Measurements from ENCODE around the gene NR4A1. TPM values are rescaled to one million over a fixed set of nuclear protein-coding genes. Genes with fewer than 3 reads are reported as not detected.

NR4A1 gene
- total and polyA plus RNA-seq, 7 donors: 17.5 to 92.8 (median 50.2) TPM

DNA sequence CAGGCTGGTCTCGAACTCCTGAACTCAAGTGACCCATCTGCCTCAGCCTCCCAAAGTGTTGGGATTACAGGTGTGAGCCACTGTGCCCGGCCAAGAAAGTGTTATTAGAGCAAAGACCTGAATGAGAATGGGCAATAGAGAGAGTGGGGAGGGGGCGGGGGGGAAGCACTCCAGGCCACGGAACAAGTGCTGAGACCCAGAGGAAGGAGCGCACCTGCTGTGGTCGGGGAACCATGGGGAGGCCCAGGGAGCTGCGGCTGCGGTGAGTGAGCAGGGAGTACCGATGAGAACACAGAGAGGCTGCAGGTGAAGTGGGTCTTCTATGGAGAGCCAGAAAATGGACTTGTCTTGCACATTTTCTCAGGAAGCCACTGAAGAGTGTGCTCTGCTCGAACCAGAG is 39.0 kb downstream of the NR4A1 start:
- H3K4me3 ChIP-seq: no peak overlapping the region
- WGBS, 3 donors: 77 to 83% (median 83%) methylated on average over 10 of the region's 10 CpGs
- intact Hi-C loops (cut with DNase I): no loop called here
- no peaks in the 10 kb centered on the region for H3K36me3 ChIP-seq (ENCODE audit: insufficient read depth in 1 of 2, low read depth in 1 of 2)
- peaks cover 30% of the 10 kb centered on the region for H3K4me1 ChIP-seq
- TF ChIP-seq, protein P1, sequence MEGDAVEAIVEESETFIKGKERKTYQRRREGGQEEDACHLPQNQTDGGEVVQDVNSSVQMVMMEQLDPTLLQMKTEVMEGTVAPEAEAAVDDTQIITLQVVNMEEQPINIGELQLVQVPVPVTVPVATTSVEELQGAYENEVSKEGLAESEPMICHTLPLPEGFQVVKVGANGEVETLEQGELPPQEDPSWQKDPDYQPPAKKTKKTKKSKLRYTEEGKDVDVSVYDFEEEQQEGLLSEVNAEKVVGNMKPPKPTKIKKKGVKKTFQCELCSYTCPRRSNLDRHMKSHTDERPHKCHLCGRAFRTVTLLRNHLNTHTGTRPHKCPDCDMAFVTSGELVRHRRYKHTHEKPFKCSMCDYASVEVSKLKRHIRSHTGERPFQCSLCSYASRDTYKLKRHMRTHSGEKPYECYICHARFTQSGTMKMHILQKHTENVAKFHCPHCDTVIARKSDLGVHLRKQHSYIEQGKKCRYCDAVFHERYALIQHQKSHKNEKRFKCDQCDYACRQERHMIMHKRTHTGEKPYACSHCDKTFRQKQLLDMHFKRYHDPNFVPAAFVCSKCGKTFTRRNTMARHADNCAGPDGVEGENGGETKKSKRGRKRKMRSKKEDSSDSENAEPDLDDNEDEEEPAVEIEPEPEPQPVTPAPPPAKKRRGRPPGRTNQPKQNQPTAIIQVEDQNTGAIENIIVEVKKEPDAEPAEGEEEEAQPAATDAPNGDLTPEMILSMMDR (IDR thresholded peaks at IDR 0.05): no peak
- no peak for ATAC-seq
- H3K9me3 ChIP-seq: no peaks in the 10 kb centered on the region
- DNase-seq: no peak
- H3K27ac ChIP-seq: no peak overlapping the region
- H3K27me3 ChIP-seq (ENCODE audit: insufficient read depth in 3 of 3, low read length in 2 of 3): no peaks in the 10 kb centered on the region

DNA sequence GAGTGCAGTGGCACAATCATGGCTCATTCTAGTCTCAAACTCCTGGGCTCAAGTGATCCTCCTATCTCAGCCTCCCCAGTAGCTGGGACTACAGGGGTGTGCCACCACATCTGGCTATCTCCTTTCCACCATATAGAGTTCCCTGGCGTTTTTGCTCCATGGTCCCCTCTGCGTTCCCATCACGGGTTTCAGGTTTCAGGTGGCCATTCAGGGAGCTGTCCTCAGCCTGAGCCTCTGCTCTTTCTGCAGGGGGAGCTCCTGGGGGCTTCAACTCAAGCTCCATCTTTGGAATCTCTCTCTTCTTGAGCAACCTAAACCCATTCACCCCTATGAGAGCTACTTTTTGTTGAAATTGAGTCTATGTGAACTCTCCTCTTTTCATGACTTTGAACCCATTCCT is 39.8 kb downstream of the NR4A1 start:
- TF ChIP-seq, protein P1 (IDR thresholded peaks at IDR 0.05): no peak
- Histone ChIP-seq H3K4me1 (peaks cover 28% of the 10 kb centered on the region), H3K36me3 (ENCODE audit: insufficient read depth in 1 of 2, low read depth in 1 of 2) (no peaks in the 10 kb centered on the region), H3K27ac (no peak overlapping the region), H3K27me3 (ENCODE audit: insufficient read depth in 3 of 3, low read length in 2 of 3) (no peaks in the 10 kb centered on the region), H3K9me3 (no peaks in the 10 kb centered on the region), H3K4me3 (no peak overlapping the region)
- 6 to 27% (median 12%) methylated on average over 3 of the region's 3 CpGs for WGBS, 3 donors
- ATAC-seq: no peak
- DNase-seq: no peak
- intact Hi-C loops (cut with DNase I): no loop called here

DNA sequence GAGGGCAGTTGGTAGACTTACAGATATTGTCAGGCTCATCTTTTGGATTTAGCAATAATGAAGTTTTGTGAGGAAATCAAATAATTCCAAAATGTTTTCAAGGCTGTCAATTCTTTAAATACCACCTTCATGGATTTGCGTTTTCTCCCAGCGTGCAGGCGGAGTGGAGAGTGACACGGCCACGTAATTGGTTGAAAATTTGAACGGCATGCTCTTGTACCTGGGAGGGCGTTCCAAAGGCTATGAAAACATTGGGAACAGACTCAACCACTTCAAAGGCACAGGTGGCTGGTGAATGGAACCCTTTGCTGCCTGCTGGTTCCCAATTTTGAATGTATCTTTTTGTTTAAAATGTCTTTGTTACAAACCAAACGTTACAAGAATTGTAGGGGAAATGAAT is 40.6 kb downstream of the NR4A1 start:
- H3K27me3 ChIP-seq (ENCODE audit: insufficient read depth in 3 of 3, low read length in 2 of 3): no peaks in the 10 kb centered on the region
- peaks cover 20% of the 10 kb centered on the region for H3K4me1 ChIP-seq
- TF ChIP-seq, protein P1 (IDR thresholded peaks at IDR 0.05): no peak
- no peak for ATAC-seq
- H3K36me3 ChIP-seq (ENCODE audit: insufficient read depth in 1 of 2, low read depth in 1 of 2): no peaks in the 10 kb centered on the region
- H3K9me3 ChIP-seq: no peaks in the 10 kb centered on the region
- intact Hi-C loops (cut with DNase I): no loop called here
- 53 to 62% (median 57%) methylated on average over 8 of the region's 8 CpGs for WGBS, 3 donors
- no peak overlapping the region for H3K27ac ChIP-seq
- no peak overlapping the region for H3K4me3 ChIP-seq
- no peak for DNase-seq

DNA sequence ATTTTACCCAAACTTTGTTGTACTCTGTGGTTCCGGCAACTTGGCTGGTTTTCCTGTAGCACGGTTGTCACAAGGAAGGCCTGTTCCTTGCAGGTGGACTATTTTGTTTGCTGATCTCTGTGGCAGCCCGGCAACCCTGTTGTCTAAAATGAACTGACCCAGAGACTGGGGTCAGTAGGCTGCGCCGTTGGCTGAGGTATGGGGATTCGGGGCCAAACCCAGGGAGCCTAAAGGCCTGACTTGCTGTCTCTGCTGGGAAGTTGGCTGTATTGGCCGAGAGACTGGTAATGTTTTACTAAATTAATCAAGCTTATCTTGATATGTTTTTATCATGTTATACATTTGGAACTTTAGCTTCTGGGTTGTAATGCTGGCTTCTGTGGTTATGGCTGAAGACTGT is 42.1 kb downstream of the NR4A1 start:
- 54 to 89% (median 78%) methylated on average over 7 of the region's 7 CpGs for WGBS, 3 donors
- TF ChIP-seq, protein P1 (IDR thresholded peaks at IDR 0.05): no peak
- peak in 2 of 4 donors; percentile 40 to 46 for ATAC-seq

DNA sequence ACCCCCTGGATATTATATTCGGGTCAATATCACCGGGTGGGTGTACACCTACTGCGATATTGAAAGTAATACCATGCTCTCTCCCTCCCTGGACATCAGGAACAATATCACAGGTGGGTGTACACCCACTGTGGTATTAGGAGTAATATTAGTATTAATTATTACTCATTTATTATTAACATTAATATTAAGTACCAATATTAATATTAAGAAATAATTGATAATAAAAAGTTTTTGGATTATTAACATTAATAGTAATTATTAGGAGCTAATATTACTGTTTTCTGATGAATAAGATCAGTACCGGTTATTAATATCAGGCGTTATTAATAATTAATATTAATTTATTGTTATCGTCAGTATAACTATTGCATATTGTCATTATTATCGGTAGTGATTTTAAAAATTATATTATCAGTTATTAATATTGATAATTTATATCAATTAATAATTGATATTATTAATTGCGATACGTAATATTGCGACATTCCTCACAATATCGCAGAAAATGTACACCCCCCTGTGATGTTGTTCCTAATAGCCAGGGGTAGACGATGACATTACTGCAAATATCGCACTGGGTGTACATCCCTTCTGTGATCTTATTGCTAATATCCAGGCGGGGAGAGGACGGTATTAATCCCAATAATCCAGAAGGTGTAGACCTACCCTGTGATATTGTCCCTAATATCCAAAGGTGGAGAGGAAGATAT is 45.2 kb downstream of the NR4A1 start:
- H3K36me3 ChIP-seq (ENCODE audit: insufficient read depth in 1 of 2, low read depth in 1 of 2): no peaks in the 10 kb centered on the region
- ATAC-seq: no peak
- H3K27ac ChIP-seq: no peak overlapping the region
- H3K4me3 ChIP-seq: no peak overlapping the region
- no peaks in the 10 kb centered on the region for H3K27me3 ChIP-seq (ENCODE audit: insufficient read depth in 3 of 3, low read length in 2 of 3)
- H3K9me3 ChIP-seq: no peaks in the 10 kb centered on the region
- 90 to 94% (median 93%) methylated on average over 15 of the region's 15 CpGs for whole genome bisulfite sequencing, 3 donors
- TF ChIP-seq, protein P1 (IDR thresholded peaks at IDR 0.05): no peak
- DNase-seq: no peak
- intact Hi-C loops (cut with DNase I): no loop called here
- H3K4me1 ChIP-seq: no peaks in the 10 kb centered on the region

More for the DNA sequence above, 42.1 kb downstream of the NR4A1 start:
- Histone ChIP-seq H3K9me3 (no peaks in the 10 kb centered on the region), H3K4me3 (no peak overlapping the region), H3K4me1 (peaks cover 7% of the 10 kb centered on the region), H3K27me3 (ENCODE audit: insufficient read depth in 3 of 3, low read length in 2 of 3) (no peaks in the 10 kb centered on the region), H3K27ac (no peak overlapping the region), H3K36me3 (ENCODE audit: insufficient read depth in 1 of 2, low read depth in 1 of 2) (no peaks in the 10 kb centered on the region)
- intact Hi-C loops (cut with DNase I): no loop called here
- no peak for DNase-seq

All from psoas muscle (tissue), 8 donors.